Measurements from ENCODE around the gene PROZ.

DNA sequence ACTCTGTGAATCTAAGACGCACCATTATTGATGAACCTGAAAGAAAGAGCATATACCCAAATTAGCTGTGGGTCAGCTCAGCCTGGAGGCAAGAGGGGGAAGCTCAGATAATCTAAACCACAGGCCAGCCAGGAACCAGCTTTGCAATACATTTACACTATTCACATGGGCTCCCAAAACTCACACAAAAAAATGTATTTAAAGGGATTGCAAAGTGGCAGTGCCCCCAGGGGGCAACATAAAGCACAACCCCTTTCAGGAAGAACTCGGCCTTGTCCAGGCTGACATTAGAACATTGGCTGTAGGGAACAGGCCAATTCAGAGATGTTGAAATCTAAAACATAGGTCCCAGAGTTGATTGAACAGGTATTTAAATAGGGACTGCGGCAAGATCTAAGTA is 3.2 kb upstream of the PROZ start:
- TF ChIP-seq CTCF (conservative IDR thresholded peaks at IDR 0.05; ENCODE audit: low read depth, low read length) (no peak), EZH2phosphoT487 (IDR thresholded peaks at IDR 0.05; ENCODE audit: borderline replicate concordance, low read length) (no peak)

All from PC-3 (cell line).